CD4-positive, alpha-beta T cell (primary cell): ENCODE data around the gene HTR3B. TPM values are rescaled to one million over a fixed set of nuclear protein-coding genes. Genes with fewer than 3 reads are reported as not detected.
"Not testable (repeated sequence)": the region's sequence is repeated elsewhere in the genome, so short reads cannot be mapped to it uniquely, and the experiment has no call there.

Experiments
- ATAC-seq: fragments of 200-7000 bp; cut with Tn5 transposase; one replicate; pipeline ENCODE4 v1.10.0; 2022; ENCODE audit warnings: mild to moderate bottlenecking; ENCODE audit not compliant: poor library complexity
- CTCF ChIA-PET: fragments of 350-600 bp; sonication (Branson Sonifier 250); formaldehyde crosslinking; loops from one replicate; lab custom pipeline; 2021; ENCODE audit warnings: antibody characterized with exemption, inconsistent platforms; lab: Charles Lee
- POLR2A ChIA-PET: fragments of 350-600 bp; sonication (Branson Sonifier 250); formaldehyde crosslinking; loops from one replicate; lab custom pipeline; 2021; ENCODE audit warnings: antibody characterized with exemption, inconsistent platforms; lab: Charles Lee
- DNase-seq, 14 experiments: peaks; one replicate each; pipeline ENCODE4 v3.0.0-alpha.2; 2013 to 2020; ENCODE audit warnings: mixed read lengths in 2 of 14
- H3K27ac ChIP-seq, 2 donors: one replicate each; pipeline versions ENCODE4 v1.5.1 to v1.7.0; 2013; ENCODE audit warnings: low read length in 2 of 2, low read depth in 1 of 2, mild to moderate bottlenecking in 1 of 2
- H3K27me3 ChIP-seq, 2 experiments: 1 replicate in 1 of 2; 2 replicates in 1 of 2; pipeline versions ENCODE4 v1.6.1 to v1.7.0; 2013; ENCODE audit warnings: low read length in 2 of 2, control low read depth in 1 of 2, mild to moderate bottlenecking in 1 of 2, moderate library complexity in 1 of 2; ENCODE audit not compliant: insufficient read depth in 2 of 2, control insufficient read depth in 1 of 2
- H3K36me3 ChIP-seq: one replicate; pipeline ENCODE4 v1.6.1; 2013; ENCODE audit warnings: low read length, control low read depth; ENCODE audit not compliant: insufficient read depth
- H3K4me1 ChIP-seq: one replicate; pipeline ENCODE4 v1.6.1; 2013; ENCODE audit warnings: low read length, control low read depth; ENCODE audit not compliant: insufficient read depth
- H3K4me3 ChIP-seq: one replicate; pipeline ENCODE4 v1.5.1; 2013; ENCODE audit warnings: mild to moderate bottlenecking, low read length, moderate library complexity
- H3K9me3 ChIP-seq, 2 experiments: 1 replicate in 1 of 2; 2 replicates in 1 of 2; pipeline versions ENCODE4 v1.6.1 to v1.7.0; 2013; ENCODE audit warnings: low read length in 2 of 2, mild to moderate bottlenecking in 2 of 2, control low read depth in 1 of 2, moderate library complexity in 1 of 2; ENCODE audit not compliant: control insufficient read depth in 1 of 2, insufficient read depth in 1 of 2
- H3K27ac Mint-ChIP-seq: one replicate; pipeline ENCODE4 v1.8.0; 2020; ENCODE audit warnings: mixed read lengths
- H3K27me3 Mint-ChIP-seq: one replicate; pipeline ENCODE4 v1.8.0; 2021; ENCODE audit warnings: mixed read lengths
- H3K36me3 Mint-ChIP-seq: one replicate; pipeline ENCODE4 v1.8.0; 2021; ENCODE audit warnings: low read depth, mixed read lengths
- H3K4me1 Mint-ChIP-seq: one replicate; pipeline ENCODE4 v1.8.0; 2021; ENCODE audit warnings: low read depth, mixed read lengths
- H3K4me3 Mint-ChIP-seq: one replicate; pipeline ENCODE4 v1.8.0; 2020; ENCODE audit warnings: mild to moderate bottlenecking, mixed read lengths
- H3K9me3 Mint-ChIP-seq: one replicate; pipeline ENCODE4 v1.8.0; 2020; ENCODE audit warnings: mixed read lengths
- intact Hi-C, 2 experiments: fragments of 100-400 bp; cut with DNase I in 1 of 2; cut with micrococcal nuclease in 1 of 2; formaldehyde crosslinking; loops; one replicate each; pipeline versions ENCODE4 v1.15.1 to v1.9.0; 2023 to 2025; cut with DNase I, micrococcal nuclease
- total RNA-seq, 174 experiments: library from RNA in 2 of 174; stranded (reverse) in 2 of 174; gene quantifications; one replicate each; pipeline ENCODE4 v1.2.3 and lab custom pipeline; 2021 to 2026
- TF ChIP-seq, protein P1 (sequence below): fragments of 200-600 bp; IDR thresholded peaks from one replicate; pipeline ENCODE4 v1.8.0; 2022; ENCODE audit warnings: antibody characterized with exemption, mild to moderate bottlenecking

HTR3B gene
- total RNA-seq, 2 experiments from 2014 or later = not detected

DNA sequence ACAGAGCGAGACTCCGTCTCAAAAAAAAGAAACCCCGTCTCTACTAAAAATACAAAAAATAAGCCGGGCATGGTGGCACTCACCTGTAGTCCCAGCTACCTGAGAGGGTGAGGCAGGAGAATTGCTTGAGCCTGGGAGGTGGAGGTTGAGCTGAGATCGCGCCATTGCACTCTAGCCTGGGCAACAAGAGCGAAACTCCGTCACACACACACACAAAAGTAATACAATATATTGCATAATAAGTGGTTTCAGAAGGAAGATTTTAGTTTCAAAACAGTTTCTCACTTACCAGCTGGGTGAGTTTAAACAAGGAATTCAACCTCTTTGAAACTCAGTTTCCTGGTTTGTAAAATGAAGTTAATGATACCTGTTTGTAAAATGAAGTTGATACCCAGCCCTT is 37.7 kb downstream of the HTR3B start:
- Histone ChIP-seq H3K27ac (no peak overlapping the region), H3K36me3 (no peaks in the 10 kb centered on the region), H3K4me1 (no peaks in the 10 kb centered on the region), H3K9me3 (no peaks in the 10 kb centered on the region), H3K27me3 (no peaks in the 10 kb centered on the region), H3K4me3 (no peak overlapping the region)
- Mint-ChIP-seq H3K27ac (no peak overlapping the region), H3K36me3 (no peaks in the 10 kb centered on the region), H3K4me1 (no peaks in the 10 kb centered on the region), H3K27me3 (peaks cover 6% of the 10 kb centered on the region), H3K9me3 (no peaks in the 10 kb centered on the region), H3K4me3 (no peak overlapping the region)
- ChIA-PET CTCF (no interaction called here), POLR2A (interaction anchor here (0.6 kb wide), 1 partner anchor 21 kb away, joined by 3 read pairs; no protein-coding TSS in a partner anchor)
- TF ChIP-seq, protein P1, sequence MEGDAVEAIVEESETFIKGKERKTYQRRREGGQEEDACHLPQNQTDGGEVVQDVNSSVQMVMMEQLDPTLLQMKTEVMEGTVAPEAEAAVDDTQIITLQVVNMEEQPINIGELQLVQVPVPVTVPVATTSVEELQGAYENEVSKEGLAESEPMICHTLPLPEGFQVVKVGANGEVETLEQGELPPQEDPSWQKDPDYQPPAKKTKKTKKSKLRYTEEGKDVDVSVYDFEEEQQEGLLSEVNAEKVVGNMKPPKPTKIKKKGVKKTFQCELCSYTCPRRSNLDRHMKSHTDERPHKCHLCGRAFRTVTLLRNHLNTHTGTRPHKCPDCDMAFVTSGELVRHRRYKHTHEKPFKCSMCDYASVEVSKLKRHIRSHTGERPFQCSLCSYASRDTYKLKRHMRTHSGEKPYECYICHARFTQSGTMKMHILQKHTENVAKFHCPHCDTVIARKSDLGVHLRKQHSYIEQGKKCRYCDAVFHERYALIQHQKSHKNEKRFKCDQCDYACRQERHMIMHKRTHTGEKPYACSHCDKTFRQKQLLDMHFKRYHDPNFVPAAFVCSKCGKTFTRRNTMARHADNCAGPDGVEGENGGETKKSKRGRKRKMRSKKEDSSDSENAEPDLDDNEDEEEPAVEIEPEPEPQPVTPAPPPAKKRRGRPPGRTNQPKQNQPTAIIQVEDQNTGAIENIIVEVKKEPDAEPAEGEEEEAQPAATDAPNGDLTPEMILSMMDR = no peak
- intact Hi-C loops = no loop called here
- DNase-seq = no peak
- ATAC-seq = no peak

GRCh38 chr11:113946162-113946561 is 41.6 kb downstream of the HTR3B start:
- H3K4me1 ChIP-seq, H3K36me3 Mint-ChIP-seq, DNase-seq, H3K4me1 Mint-ChIP-seq, H3K36me3 ChIP-seq, H3K27ac Mint-ChIP-seq, H3K9me3 Mint-ChIP-seq, intact Hi-C loops, H3K27me3 ChIP-seq, POLR2A ChIA-PET, H3K27ac ChIP-seq, H3K9me3 ChIP-seq, CTCF ChIA-PET, H3K4me3 Mint-ChIP-seq, ATAC-seq, H3K4me3 ChIP-seq: not testable (repeated sequence)
- H3K27me3 Mint-ChIP-seq = peaks cover 11% of the 10 kb centered on the region

GRCh38 chr11:113947994-113948393 is 43.4 kb downstream of the HTR3B start:
- no peaks in the 10 kb centered on the region for H3K4me1 Mint-ChIP-seq
- no peaks in the 10 kb centered on the region for H3K9me3 Mint-ChIP-seq
- Histone ChIP-seq H3K4me3 (no peak overlapping the region), H3K27ac (no peak overlapping the region), H3K4me1 (no peaks in the 10 kb centered on the region), H3K27me3 (peaks cover 4% of the 10 kb centered on the region in 2 experiments), H3K36me3 (no peaks in the 10 kb centered on the region), H3K9me3 (no peaks in the 10 kb centered on the region)
- DNase-seq = no peak
- TF ChIP-seq, protein P1 = no peak
- H3K27me3 Mint-ChIP-seq = peaks cover 26% of the 10 kb centered on the region
- ChIA-PET POLR2A (no interaction called here), CTCF (no interaction called here)
- H3K4me3 Mint-ChIP-seq = no peak overlapping the region
- H3K36me3 Mint-ChIP-seq = no peaks in the 10 kb centered on the region
- intact Hi-C loops = no loop called here
- no peak overlapping the region for H3K27ac Mint-ChIP-seq
- ATAC-seq = no peak

- H3K27me3 ChIP-seq = peaks cover 4 to 8% of the 10 kb centered on the region in 2 experiments
- ChIA-PET POLR2A (no interaction called here), CTCF (no interaction called here)
- TF ChIP-seq, protein P1 = no peak
- H3K36me3 ChIP-seq = no peaks in the 10 kb centered on the region
- H3K27ac ChIP-seq = no peak overlapping the region
- no peaks in the 10 kb centered on the region for H3K4me1 Mint-ChIP-seq
- ATAC-seq (no peak), DNase-seq (no peak)
- no peaks in the 10 kb centered on the region for H3K4me1 ChIP-seq
- H3K27ac Mint-ChIP-seq = no peak overlapping the region
- no peaks in the 10 kb centered on the region for H3K36me3 Mint-ChIP-seq
- intact Hi-C loops = no loop called here
- no peak overlapping the region for H3K4me3 ChIP-seq
- no peaks in the 10 kb centered on the region for H3K9me3 Mint-ChIP-seq
- H3K4me3 Mint-ChIP-seq = no peak overlapping the region
- no peaks in the 10 kb centered on the region for H3K9me3 ChIP-seq
- peaks cover 37% of the 10 kb centered on the region for H3K27me3 Mint-ChIP-seq
These were observed 45.3 kb downstream of the HTR3B start for GRCh38 chr11:113949891-113950290.
